Fibroblast of lung (primary cell): ENCODE data around the gene TNIP1. TPM values are rescaled to one million over a fixed set of nuclear protein-coding genes. Genes with fewer than 3 reads are reported as not detected.

Source experiments
- DNase-seq, 2 donors: peaks; one replicate each; pipeline versions ENCODE4 v3.0.0 to v3.0.0-alpha.2; 2010; ENCODE audit warnings: low read depth in 2 of 2
- H2AFZ ChIP-seq: 2 replicates; pipeline ENCODE4 v1.5.1; 2012; ENCODE audit warnings: low read length, control low read depth, inconsistent platforms
- H3K27ac ChIP-seq: 2 replicates; pipeline ENCODE4 v1.5.1; 2011; ENCODE audit warnings: low read length, control low read depth; ENCODE audit not compliant: insufficient read depth
- H3K27me3 ChIP-seq: 2 replicates; pipeline ENCODE4 v1.5.1; 2011; ENCODE audit warnings: mild to moderate bottlenecking, low read length; ENCODE audit not compliant: control insufficient read depth, insufficient read depth
- H3K36me3 ChIP-seq: 2 replicates; pipeline ENCODE4 v1.5.1; 2011; ENCODE audit warnings: low read length; ENCODE audit not compliant: control insufficient read depth, insufficient read depth
- H3K4me1 ChIP-seq: 2 replicates; pipeline ENCODE4 v1.5.1; 2011; ENCODE audit warnings: low read length; ENCODE audit not compliant: control insufficient read depth, insufficient read depth; ENCODE audit errors: extremely low read depth
- H3K4me2 ChIP-seq: 2 replicates; pipeline ENCODE4 v1.5.1; 2011; ENCODE audit warnings: low read length, control low read depth; ENCODE audit not compliant: insufficient read depth; ENCODE audit errors: extremely low read depth
- H3K4me3 ChIP-seq, 4 experiments: fragments of 200-600 bp in 1 of 4; sonication (generic) in 1 of 4; replicated peaks in 1 of 4; 2 replicates each; pipeline ENCODE4 v1.5.1; 2011 to 2016; ENCODE audit warnings: low read length in 4 of 4, low read depth in 3 of 4, mild to moderate bottlenecking in 3 of 4, control low read depth in 2 of 4, inconsistent platforms in 1 of 4, mixed read lengths in 1 of 4; ENCODE audit not compliant: insufficient read depth in 1 of 4; ENCODE audit errors: control extremely low read depth in 1 of 4
- H3K79me2 ChIP-seq: 2 replicates; pipeline ENCODE4 v1.5.1; 2012; ENCODE audit warnings: mild to moderate bottlenecking, low read length, inconsistent platforms; ENCODE audit not compliant: control insufficient read depth, insufficient read depth
- H3K9ac ChIP-seq: 2 replicates; pipeline ENCODE4 v1.5.1; 2011; ENCODE audit warnings: mild to moderate bottlenecking, low read length, control low read depth; ENCODE audit not compliant: insufficient read depth
- H3K9me3 ChIP-seq: 2 replicates; pipeline ENCODE4 v1.5.1; 2012; ENCODE audit warnings: low read depth, low read length; ENCODE audit not compliant: control insufficient read depth, insufficient read depth
- H4K20me1 ChIP-seq: 2 replicates; pipeline ENCODE4 v1.5.1; 2011; ENCODE audit warnings: low read length; ENCODE audit not compliant: control insufficient read depth, insufficient read depth; ENCODE audit errors: extremely low read depth
- EZH2 ChIP-seq: IDR thresholded peaks from 2 replicates; pipeline ENCODE4 v1.5.1; 2012; ENCODE audit warnings: low read length, control low read depth, mild to moderate bottlenecking; ENCODE audit errors: missing control alignments
- polyA plus RNA-seq, 2 donors: library from polyadenylated mRNA; depleted of rRNA in 1 of 2; stranded (reverse) in 1 of 2; unstranded in 1 of 2; fragments of >200 nt; gene quantifications; 2 replicates each; pipeline ENCODE4 v1.2.1, GENCODE V29; 2011 to 2012; ENCODE audit warnings: missing spikeins in 1 of 2
- total RNA-seq: library from RNA; depleted of rRNA; stranded (reverse); fragments of >200 nt; gene quantifications from 2 replicates; pipeline ENCODE4 v1.2.1, GENCODE V29; 2014
- TF ChIP-seq, protein P1 (sequence below), 2 donors: IDR thresholded peaks in 1 of 2; conservative IDR thresholded peaks in 1 of 2; 1 replicate in 1 of 2; 2 replicates in 1 of 2; pipeline ENCODE4 v1.5.1; 2011 to 2012; ENCODE audit warnings: low read length in 2 of 2, control low read depth in 1 of 2, inconsistent platforms in 1 of 2, low read depth in 1 of 2, mild to moderate bottlenecking in 1 of 2

The TNIP1 gene
- total and polyA plus RNA-seq, 2 donors (not counting 1 experiment from before 2014, with no cell fraction given), result 47.2 to 59.1 TPM

DNA sequence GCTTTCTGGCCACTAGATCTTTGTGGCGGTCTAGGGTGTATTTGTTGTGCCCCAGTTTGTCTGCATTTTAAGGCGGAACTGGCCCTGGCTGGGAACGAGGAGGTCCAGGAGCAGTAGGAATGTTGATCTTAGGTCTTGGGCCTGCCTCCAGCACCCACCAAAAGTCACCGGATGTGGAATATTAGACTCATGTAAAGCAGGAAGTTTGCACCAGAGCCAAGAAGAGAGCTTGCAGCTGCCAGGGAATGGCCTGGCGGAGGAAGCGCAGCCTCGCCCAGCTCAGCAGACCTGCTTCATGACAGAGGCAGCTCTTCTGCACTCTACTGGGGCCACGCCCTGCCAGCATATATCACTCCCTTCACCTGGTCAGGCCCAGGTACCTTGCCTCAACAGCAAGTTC, 57.2 kb downstream of the TNIP1 start:
- Histone ChIP-seq H3K9me3 (no peaks in the 10 kb centered on the region), H4K20me1 (no peaks in the 10 kb centered on the region), H3K4me2 (peak overlapping the region; percentile 66), H3K4me1 (peaks cover 36% of the 10 kb centered on the region), H3K27ac (peak overlapping the region; percentile 80), H2AFZ (no peak overlapping the region), H3K27me3 (no peaks in the 10 kb centered on the region), H3K36me3 (peaks cover 11% of the 10 kb centered on the region), H3K79me2 (no peaks in the 10 kb centered on the region), H3K9ac (no peak overlapping the region), H3K4me3 (no peak overlapping the region)
- TF ChIP-seq EZH2, result no peak
- TF ChIP-seq, protein P1, sequence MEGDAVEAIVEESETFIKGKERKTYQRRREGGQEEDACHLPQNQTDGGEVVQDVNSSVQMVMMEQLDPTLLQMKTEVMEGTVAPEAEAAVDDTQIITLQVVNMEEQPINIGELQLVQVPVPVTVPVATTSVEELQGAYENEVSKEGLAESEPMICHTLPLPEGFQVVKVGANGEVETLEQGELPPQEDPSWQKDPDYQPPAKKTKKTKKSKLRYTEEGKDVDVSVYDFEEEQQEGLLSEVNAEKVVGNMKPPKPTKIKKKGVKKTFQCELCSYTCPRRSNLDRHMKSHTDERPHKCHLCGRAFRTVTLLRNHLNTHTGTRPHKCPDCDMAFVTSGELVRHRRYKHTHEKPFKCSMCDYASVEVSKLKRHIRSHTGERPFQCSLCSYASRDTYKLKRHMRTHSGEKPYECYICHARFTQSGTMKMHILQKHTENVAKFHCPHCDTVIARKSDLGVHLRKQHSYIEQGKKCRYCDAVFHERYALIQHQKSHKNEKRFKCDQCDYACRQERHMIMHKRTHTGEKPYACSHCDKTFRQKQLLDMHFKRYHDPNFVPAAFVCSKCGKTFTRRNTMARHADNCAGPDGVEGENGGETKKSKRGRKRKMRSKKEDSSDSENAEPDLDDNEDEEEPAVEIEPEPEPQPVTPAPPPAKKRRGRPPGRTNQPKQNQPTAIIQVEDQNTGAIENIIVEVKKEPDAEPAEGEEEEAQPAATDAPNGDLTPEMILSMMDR (conservative IDR thresholded peaks at IDR 0.05 in 1 of 2, IDR thresholded peaks at IDR 0.05 in 1 of 2; ENCODE audit: low read depth in 1 of 2, low read length in 2 of 2), result no peak
- DNase-seq, result peak; percentile 73 to 74

DNA sequence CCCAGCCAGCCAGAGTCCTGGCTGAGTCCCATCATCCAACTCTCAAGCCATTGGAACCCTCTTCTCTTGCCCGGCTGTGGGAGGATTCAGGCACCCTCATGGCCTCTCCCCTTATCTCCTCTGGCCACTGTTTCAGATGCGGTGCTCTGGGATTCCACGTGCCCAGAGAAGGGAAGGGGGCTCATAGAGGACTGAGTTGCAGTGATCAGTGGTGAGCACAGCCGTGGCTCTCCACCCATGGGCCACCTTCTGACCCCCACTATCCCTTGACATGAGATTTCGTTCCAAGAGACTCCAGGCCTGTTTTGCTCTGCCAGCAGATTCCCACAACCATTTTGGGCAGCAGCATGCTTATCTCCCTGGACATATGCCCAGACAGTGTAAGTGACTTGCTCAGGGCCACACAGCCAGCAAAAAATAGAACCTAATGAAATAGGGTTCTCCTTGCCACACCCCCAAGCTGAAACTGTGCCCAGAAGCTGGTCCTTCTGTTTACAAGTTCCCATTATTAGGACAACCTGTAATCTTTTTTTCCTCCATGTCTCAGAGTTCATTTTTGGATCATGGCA, 57.7 kb downstream of the TNIP1 start:
- Histone ChIP-seq H2AFZ (no peak overlapping the region), H3K27ac (peak overlapping the region; percentile 80), H4K20me1 (no peaks in the 10 kb centered on the region), H3K36me3 (peaks cover 6% of the 10 kb centered on the region), H3K9ac (no peak overlapping the region), H3K4me1 (peaks cover 36% of the 10 kb centered on the region), H3K79me2 (no peaks in the 10 kb centered on the region), H3K9me3 (no peaks in the 10 kb centered on the region), H3K4me2 (peak overlapping the region; percentile 66), H3K4me3 (peak overlapping the region in 1 of 4 experiments; percentile 61), H3K27me3 (no peaks in the 10 kb centered on the region)
- TF ChIP-seq, protein P1 (conservative IDR thresholded peaks at IDR 0.05 in 1 of 2, IDR thresholded peaks at IDR 0.05 in 1 of 2; ENCODE audit: low read depth in 1 of 2, low read length in 2 of 2), result no peak
- TF ChIP-seq EZH2, result no peak
- DNase-seq, result peak; percentile 74 to 85

DNA sequence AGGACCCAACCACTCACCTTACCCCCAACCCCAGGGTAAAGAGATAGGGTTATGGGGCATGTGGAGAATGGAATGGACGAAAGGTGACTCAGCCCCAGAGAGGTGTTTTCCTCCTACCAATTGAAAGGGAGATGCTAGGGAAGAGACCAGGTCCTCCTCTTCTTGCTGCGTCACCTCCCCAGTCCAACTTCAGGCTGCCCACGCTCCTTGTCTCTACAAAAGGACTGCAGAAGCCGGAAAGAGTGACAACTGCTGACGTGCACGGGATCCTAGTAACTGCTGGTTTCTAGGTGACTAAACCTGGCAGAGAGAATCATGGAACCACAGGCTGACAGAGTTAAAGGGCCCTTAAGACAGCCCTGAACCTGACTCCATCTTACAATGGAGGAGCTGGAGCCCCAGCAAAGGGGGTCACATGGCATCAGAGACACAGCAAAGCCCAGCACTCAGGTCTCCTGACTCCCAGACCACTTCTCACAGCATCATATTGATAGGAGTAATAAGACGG, 58.3 kb downstream of the TNIP1 start:
- H3K4me2 ChIP-seq, result peak overlapping the region; percentile 66
- peaks cover under 1% of the 10 kb centered on the region for H3K36me3 ChIP-seq
- DNase-seq, result peak in 1 of 2 donors; percentile 72
- H2AFZ ChIP-seq, result no peak overlapping the region
- H3K9me3 ChIP-seq, result no peaks in the 10 kb centered on the region
- peak overlapping the region in 1 of 4 experiments; percentile 61 for H3K4me3 ChIP-seq
- H3K9ac ChIP-seq, result no peak overlapping the region
- H3K27me3 ChIP-seq, result no peaks in the 10 kb centered on the region
- no peaks in the 10 kb centered on the region for H3K79me2 ChIP-seq
- TF ChIP-seq EZH2, result no peak
- TF ChIP-seq, protein P1 (conservative IDR thresholded peaks at IDR 0.05 in 1 of 2, IDR thresholded peaks at IDR 0.05 in 1 of 2; ENCODE audit: low read depth in 1 of 2, low read length in 2 of 2), result no peak
- H4K20me1 ChIP-seq, result no peaks in the 10 kb centered on the region
- H3K4me1 ChIP-seq, result peaks cover 36% of the 10 kb centered on the region
- H3K27ac ChIP-seq, result peak overlapping the region; percentile 80
